ENCODE results near the gene VENTX. TPM values are rescaled to one million over a fixed set of nuclear protein-coding genes. Genes with fewer than 3 reads are reported as not detected.
A peak's percentile ranks its signal among the peaks of the same experiment; 100 is the strongest.

Gene VENTX
- polyA plus RNA-seq, 1 donor (not counting 4 experiments of a cell fraction or from before 2014, with no cell fraction given): not detected

GRCh38 chr10:133235265-133235855 lies 2.3 kb upstream of the VENTX start:
- Histone ChIP-seq H3K36me3 (ENCODE audit: control insufficient read depth in 2 of 2, extremely low read depth in 1 of 2, insufficient read depth in 2 of 2, low read length in 2 of 2) (no peaks in the 10 kb centered on the region), H3K9me1 (ENCODE audit: control insufficient read depth, extremely low read depth, insufficient read depth, low read length) (no peaks in the 10 kb centered on the region), H3K9me3 (ENCODE audit: control insufficient read depth, low read depth, low read length) (no peaks in the 10 kb centered on the region), H3K4me1 (ENCODE audit: control insufficient read depth, extremely low read depth, insufficient read depth, low read length) (no peaks in the 10 kb centered on the region), H3K4me2 (ENCODE audit: control insufficient read depth, extremely low read depth, insufficient read depth, low read depth, low read length) (no peak overlapping the region), H2AFZ (ENCODE audit: control insufficient read depth, low read length) (no peak overlapping the region), H3K27ac (ENCODE audit: control insufficient read depth, insufficient read depth, low read length) (no peak overlapping the region), H3K4me3 (ENCODE audit: control insufficient read depth in 2 of 3, extremely low read depth in 1 of 3, insufficient read depth in 2 of 3, low read depth in 1 of 3, low read length in 3 of 3) (no peak overlapping the region), H3K27me3 (ENCODE audit: control insufficient read depth, extremely low read depth, insufficient read depth, low read length) (peaks cover 86% of the 10 kb centered on the region), H3K9ac (ENCODE audit: control insufficient read depth, extremely low read depth, insufficient read depth, low read length) (no peak overlapping the region), H3K79me2 (ENCODE audit: control insufficient read depth, insufficient read depth, low read length) (no peaks in the 10 kb centered on the region), H4K20me1 (ENCODE audit: control insufficient read depth, extremely low read depth, insufficient read depth, low read length) (no peaks in the 10 kb centered on the region)
- FAIRE-seq: no peak
- TF ChIP-seq EZH2 (IDR thresholded peaks at IDR 0.05; ENCODE audit: low read length) (peak; percentile 38), CTCF (optimal IDR thresholded peaks at IDR 0.05 in 1 of 3, IDR thresholded peaks at IDR 0.05 in 1 of 3, conservative IDR thresholded peaks at IDR 0.05 in 1 of 3; ENCODE audit: extremely low read depth in 1 of 3, insufficient read depth in 2 of 3, low read length in 3 of 3) (no peak)
- DNase-seq (ENCODE audit: low read depth, low spot score): no peak
- dilution Hi-C loops (cut with MboI; ENCODE audit: extremely low pct_ligation_motif_present, low sequenced_read_pairs): no loop called here

- FAIRE-seq (no peak), DNase-seq (ENCODE audit: low read depth, low spot score) (no peak)
- Histone ChIP-seq H3K4me1 (ENCODE audit: control insufficient read depth, extremely low read depth, insufficient read depth, low read length) (no peaks in the 10 kb centered on the region), H3K9ac (ENCODE audit: control insufficient read depth, extremely low read depth, insufficient read depth, low read length) (no peak overlapping the region), H3K27ac (ENCODE audit: control insufficient read depth, insufficient read depth, low read length) (no peak overlapping the region), H3K4me3 (ENCODE audit: control insufficient read depth in 2 of 3, extremely low read depth in 1 of 3, insufficient read depth in 2 of 3, low read depth in 1 of 3, low read length in 3 of 3) (no peak overlapping the region), H3K79me2 (ENCODE audit: control insufficient read depth, insufficient read depth, low read length) (no peaks in the 10 kb centered on the region), H3K27me3 (ENCODE audit: control insufficient read depth, extremely low read depth, insufficient read depth, low read length) (peaks cover 84% of the 10 kb centered on the region), H3K9me3 (ENCODE audit: control insufficient read depth, low read depth, low read length) (no peaks in the 10 kb centered on the region), H3K4me2 (ENCODE audit: control insufficient read depth, extremely low read depth, insufficient read depth, low read depth, low read length) (no peak overlapping the region), H2AFZ (ENCODE audit: control insufficient read depth, low read length) (no peak overlapping the region), H3K36me3 (ENCODE audit: control insufficient read depth in 2 of 2, extremely low read depth in 1 of 2, insufficient read depth in 2 of 2, low read length in 2 of 2) (no peaks in the 10 kb centered on the region), H3K9me1 (ENCODE audit: control insufficient read depth, extremely low read depth, insufficient read depth, low read length) (no peaks in the 10 kb centered on the region), H4K20me1 (ENCODE audit: control insufficient read depth, extremely low read depth, insufficient read depth, low read length) (no peaks in the 10 kb centered on the region)
- dilution Hi-C loops (cut with MboI; ENCODE audit: extremely low pct_ligation_motif_present, low sequenced_read_pairs): no loop called here
- no peak for TF ChIP-seq EZH2 (IDR thresholded peaks at IDR 0.05; ENCODE audit: low read length)
- TF ChIP-seq CTCF (optimal IDR thresholded peaks at IDR 0.05 in 1 of 3, IDR thresholded peaks at IDR 0.05 in 1 of 3, conservative IDR thresholded peaks at IDR 0.05 in 1 of 3; ENCODE audit: extremely low read depth in 1 of 3, insufficient read depth in 2 of 3, low read length in 3 of 3): no peak
Observed at GRCh38 chr10:133235932-133236331, 1.7 kb upstream of the VENTX start.
